Loucy (cell line): Measurements from ENCODE around the gene CBLN3.

Experiments used
- CTCF ChIP-seq: fragments of 200-600 bp; sonication (generic); conservative IDR thresholded peaks from 2 replicates; pipeline ENCODE4 v1.5.1; 2014; ENCODE audit warnings: mild to moderate bottlenecking, antibody characterized with exemption, low read length
- EZH2phosphoT487 ChIP-seq: fragments of 200-600 bp; IDR thresholded peaks from 2 replicates; pipeline ENCODE4 v1.6.1; 2018; ENCODE audit warnings: antibody characterized with exemption, mild to moderate bottlenecking, moderate library complexity, borderline replicate concordance

GRCh38 chr14:24378981-24379906 is 50.2 kb downstream of the CBLN3 start:
- TF ChIP-seq EZH2phosphoT487 (no peak), CTCF (no peak)
